HG03045 (cell line): ENCODE results near the gene ABCB4.

ENCODE experiments used
- ATAC-seq: cut with Tn5 transposase; IDR thresholded peaks from one replicate; pipeline ENCODE4 v1.9.1; 2021; ENCODE audit warnings: mild to moderate bottlenecking, moderate library complexity; ENCODE audit not compliant: unreplicated experiment

The ABCB4 gene

DNA sequence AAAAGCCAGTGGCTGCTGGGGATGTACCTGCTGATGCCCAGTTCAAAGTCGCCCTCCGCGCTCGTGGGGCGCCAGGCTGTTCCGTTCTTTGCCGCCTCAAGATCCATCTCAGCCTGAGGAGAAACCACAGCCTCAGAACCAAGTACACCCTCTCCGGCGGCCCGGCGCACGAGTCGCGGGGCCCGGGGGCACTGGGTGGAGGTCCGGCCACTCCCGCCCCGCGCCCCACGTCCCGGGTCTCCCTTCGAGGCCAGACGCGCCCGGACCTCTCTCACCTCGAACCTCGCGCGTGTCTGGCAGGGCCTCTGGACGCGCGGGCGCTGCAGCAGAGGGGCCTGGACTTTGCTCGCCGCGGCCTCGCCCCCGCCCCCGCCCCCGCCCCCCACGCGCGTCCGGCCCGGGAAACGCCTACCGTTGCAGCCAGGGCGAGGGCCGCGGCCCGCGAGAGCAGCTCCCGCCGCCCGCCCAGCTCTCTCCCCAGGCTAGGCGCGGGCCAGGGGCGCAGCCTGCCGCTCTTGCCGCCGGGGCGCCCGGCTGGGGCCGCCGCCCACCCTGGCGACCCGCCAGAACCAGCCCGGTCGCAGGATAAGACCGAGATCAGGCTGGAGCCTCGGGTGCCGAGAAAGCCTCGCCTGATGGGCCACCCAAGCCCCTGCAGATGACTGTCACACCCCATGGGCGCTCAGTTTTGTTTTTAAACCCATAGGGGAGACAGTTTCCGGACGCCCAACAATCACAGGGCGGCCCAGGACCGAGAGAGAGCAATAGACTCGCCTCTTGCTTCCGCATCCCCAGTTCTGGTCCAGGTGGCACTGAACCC, at the start of gene ABCB4:
Gene ABCB4 (minus strand): TSS at position 322 of the 820 bp plus-strand sequence. CDS start 215 bp downstream, at position 107.
- ATAC-seq, result peak; percentile 36

DNA sequence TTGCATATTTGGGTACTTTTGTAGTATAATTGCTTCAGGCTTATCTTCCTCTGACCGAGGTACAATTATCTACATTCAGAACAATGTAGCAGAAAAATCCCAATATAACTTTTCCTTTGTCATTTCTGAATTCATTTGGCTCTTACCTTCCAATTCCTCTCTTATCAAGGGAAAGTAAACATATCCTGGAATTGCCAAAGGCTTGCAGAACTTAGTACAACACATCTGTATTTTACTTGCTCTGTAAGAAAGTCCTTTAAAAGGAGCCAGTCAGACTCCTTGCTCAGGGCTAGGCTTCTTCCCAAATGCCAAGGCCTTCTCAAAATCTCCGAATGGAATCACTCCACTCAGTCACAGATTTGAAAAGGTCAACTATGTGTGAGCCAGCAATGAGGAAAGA, 43.3 kb upstream of the ABCB4 start:
- ATAC-seq, result no peak

DNA sequence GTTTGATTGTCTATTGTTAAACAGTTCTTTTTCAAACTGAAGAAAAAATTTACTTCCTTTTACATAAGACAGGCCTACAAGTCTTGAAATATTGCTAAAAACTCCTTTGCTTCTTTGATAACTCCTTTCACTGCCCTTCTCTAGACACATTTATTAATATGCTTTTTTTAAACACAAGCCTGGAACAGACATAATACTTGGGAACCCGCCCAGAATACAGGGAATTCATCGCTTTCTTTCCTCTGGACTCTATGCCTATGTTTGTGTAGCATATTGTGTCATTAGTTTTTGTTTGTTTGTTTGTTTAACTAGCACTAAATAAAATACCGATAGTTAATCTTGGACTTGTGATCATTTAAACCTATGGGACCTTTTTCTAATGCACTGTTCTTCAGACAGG, 42.4 kb upstream of the ABCB4 start:
- ATAC-seq, result no peak

DNA sequence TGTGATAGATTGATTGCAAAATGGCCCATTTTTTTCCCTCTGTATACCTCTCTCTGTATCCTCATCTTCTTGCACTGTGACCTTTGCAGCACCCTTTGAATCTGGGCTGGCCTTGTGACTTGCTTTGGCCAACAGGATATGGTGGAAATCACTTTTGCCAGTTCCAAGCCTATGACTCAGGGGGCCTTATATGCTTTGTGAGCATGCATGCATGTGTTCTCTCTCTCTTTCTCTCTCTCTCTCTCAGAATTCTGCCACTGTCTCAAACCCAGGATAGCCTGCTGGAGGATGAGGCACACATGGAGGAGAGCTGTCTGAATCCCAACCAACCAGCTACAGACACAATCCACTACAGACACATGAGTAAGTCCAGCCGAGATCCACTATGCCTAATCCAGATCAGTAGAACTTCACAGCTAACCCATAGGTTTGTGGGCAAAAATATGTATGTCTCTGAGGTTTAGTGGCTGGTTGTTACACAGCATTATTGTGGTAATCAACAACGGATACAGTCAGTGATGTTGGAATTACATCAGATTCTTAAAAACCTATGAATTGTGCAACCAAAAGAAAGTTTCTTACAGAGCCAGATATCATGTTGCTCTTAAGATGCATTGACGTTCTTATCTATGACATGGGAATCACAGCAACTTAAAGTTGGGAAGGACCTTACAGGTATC, 41.8 kb upstream of the ABCB4 start:
- ATAC-seq, result no peak

DNA sequence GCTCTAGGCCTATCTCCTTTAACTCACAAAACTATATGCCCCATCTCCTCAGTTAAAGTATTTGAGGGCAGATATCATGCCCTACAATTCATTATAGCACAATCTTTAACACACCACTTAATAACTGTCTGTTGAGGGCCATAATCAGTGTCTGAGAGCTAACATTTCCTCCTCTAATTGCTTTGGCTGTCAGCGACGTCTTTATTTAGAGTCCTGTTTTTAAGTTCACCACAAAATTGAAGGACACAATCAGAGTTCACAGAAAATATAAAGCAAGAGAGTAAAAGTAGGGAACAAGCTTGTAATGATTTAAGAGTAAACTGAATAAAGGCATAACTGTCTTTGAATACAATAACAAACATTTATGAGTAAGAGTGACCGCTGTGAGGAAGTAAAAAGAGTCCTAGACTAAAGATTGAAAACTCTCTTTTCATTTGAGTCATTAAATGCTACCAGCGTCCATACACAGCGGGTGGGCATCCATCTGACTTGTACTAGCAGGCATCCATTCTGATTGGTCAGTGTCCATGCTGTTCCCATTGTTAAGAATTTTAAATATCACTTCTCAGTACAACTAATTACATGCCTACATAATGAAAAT, 38.4 kb upstream of the ABCB4 start:
- ATAC-seq, result no peak

DNA sequence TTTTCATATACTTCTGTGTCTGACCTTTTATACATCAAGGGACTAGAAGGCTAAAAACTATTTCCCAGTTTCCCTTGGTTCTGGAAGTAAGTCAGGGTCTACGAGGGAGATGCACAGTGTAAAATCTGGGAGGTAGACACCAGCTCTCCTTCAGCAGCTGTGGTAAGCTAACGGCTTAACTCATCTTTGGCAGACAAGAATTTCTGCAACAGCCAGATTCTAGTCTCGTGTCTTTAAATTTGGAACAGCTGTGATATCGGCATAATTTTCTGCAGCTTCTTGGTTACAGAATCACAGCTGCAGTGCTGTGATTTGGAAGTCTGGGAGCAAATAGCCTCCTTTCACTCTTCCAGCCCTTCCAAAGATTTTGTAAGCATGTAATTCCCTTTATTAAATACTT, 37.4 kb upstream of the ABCB4 start:
- no peak for ATAC-seq

DNA sequence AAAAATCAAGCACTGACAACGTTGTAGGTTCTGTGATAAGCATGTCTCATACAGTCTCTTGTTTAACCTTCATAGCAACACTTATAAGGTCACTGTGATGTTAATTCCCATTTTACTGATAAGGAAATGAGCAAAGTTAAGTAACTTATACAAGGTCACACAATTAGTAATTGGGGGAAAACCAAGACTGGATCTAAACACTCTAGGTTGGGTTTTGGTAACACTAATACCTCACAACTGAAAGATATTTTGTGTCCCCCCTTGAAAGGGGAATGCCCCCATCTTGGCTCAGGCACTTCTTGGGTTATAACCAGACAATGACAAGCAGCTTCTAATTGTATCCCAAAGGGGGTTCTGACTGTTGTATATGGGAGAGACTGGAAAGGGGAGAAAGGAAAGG, 36.0 kb upstream of the ABCB4 start:
- no peak for ATAC-seq

DNA sequence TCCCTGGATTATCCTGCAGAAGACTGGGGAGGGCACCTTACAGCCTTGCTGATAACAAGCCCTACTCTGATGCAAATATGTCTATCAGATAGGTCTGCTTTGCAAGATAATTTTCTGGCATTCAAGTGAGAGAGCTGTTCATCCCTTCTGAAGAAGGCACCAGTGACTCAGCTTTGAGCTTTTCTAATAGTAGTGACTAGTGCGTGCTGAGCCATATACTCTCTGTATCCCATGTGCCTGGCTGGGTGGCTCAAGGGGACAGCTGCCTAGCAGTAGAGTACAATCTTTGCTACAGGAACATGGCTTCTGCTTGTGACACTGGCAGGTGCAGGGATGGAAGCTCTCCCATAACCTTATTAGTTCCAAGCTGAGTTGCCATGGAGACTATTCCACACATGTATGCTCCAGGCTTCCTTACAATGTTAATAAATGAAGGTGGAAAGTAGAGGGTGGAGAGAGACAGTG, 35.0 kb upstream of the ABCB4 start:
- no peak for ATAC-seq

DNA sequence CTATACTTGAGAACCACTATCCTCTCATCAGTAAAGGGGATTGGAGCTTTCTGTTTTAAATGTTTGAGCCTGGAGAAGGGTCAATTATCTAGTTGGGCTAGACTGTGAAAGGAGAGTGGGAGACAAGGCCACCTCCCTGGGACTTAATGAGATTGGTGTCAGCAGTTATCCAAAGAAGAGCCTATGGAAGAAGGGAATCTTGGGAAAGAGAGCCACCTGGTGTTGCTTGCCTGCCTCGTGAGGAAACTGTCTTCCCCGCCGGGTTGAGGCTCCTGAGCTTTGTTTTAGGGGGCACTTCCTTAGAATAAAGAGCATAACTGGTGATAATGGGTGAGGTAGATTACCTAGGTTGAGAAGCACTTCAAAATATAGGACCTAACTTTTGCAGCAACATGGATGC, 32.0 kb upstream of the ABCB4 start:
- no peak for ATAC-seq

DNA sequence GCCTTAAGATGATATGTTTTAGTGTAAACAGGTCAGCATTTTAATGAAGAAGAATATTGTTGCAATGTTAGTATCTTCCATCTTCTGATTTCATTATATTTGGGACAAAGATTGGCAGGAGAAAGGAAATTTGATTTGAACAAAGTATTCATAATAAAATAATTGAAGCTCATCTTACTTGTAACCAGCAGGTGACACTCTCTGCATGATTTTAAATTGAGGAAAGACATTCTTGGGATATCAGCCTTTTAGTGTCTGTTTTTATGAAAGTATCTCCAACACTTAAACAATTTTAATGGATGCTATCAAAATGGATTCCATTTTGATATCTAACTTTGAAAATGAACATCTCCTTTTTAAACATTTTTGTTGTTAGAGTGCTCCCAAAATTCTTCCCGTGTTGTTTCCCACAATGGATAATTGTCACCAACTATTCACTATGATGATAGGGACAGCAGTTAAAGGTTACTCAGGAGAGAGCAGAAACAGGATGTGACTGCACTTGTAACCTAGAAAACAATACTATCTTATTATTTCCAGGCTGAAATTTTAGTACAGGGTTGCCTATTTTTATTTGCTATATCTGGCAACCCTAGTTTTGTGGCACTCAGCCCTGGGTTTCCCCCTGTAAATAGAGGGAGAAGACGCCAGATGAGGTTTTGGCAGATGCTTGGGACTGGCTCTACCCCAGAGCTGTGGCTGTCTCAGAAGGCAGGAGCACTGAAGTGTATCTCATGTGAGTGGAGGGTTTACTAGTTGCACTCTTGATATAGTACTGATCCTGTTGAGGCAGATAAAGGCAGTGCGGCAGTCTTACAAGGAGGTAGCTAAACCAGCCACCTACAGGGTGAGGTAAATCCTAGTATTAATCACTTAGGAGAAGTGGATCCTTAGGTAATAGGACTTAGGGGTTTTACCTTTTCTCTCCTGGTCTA, 31.0 kb upstream of the ABCB4 start:
- no peak for ATAC-seq

DNA sequence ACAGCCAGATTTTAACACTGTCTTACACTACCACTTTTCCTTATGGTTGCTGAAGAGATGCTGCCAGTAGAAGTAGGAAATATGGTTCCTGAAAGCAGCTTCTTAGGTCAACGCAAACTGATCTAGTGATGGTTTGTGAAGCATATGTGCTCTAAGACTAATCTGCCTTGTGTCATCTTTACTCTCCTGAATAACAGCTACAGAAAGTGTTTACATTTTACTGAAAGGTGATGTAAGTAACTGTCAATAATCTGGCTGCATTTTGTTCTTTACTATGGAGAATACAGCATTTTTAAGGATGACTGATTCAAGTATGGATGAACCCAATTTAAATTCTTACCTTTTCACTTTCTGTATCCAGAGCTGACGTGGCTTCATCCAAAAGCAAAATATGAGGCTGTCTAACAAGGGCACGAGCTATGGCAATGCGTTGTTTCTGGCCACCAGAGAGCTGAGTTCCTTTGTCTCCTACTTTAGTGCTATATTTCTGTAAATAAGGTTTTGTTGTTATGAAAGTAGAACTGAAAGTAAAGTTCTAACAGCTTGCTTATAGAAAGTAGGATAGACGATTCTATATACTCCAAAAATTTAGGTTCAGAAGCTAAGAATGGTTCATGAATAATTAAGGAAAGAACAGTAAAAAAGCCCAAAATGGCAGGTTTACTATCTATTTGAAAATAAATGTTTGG, 30.2 kb upstream of the ABCB4 start:
- ATAC-seq, result peak; percentile 61

DNA sequence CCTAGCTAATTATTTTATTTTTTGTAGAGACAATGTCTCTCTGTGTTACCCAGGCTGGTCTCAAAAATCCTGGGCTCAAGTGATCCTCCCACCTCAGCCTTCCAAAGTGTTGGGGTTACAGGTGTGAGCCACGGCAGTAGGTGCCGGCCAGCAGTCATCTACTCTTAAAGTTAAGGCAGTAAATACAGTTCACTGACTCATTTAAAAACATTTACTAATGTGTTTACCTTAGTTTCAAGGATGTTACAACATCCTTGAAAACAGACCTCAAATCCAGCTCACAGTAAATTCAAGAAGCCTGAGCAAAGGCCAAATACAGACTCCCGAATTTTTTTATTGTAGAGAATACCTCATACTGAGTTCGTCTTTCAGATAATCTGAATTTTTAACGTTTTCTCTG, 29.6 kb upstream of the ABCB4 start:
- ATAC-seq, result no peak

DNA sequence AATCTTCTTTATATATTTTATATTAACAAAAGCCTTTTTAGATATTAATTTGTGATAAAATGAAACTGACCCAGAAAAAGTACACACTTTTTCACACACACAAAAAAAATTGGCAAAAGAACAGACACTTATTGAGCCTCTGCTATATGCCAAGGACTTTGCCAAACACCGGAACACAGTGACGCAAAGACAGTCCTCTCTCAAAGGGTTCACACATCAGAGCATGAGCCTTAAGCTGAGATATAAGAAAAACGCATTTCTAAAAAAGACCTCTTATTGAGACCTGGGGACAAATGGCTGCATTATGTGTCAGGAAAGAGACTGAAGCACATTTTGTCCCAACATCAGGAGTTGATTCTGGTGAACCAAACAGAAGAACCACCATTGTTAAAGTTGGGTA, 24.0 kb upstream of the ABCB4 start:
- no peak for ATAC-seq

DNA sequence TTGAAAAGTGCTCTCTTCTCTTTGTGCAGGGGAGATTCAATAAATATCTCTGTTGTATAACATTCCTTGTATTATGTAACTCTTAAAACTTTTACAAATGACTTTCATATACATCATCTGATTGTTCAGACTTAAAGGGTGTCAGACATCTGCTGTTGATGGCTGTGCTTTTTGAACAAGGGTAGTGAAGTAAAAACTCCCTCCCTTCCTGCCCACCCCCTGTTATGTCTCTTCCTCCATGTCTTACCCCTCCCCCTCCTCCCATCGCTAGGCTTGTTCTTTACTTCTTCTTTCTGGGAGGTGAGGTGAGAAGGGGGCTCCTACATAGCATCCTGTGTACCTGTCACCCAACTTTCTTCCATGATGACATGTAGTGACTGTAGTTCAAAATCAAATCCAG, 23.4 kb upstream of the ABCB4 start:
- no peak for ATAC-seq

DNA sequence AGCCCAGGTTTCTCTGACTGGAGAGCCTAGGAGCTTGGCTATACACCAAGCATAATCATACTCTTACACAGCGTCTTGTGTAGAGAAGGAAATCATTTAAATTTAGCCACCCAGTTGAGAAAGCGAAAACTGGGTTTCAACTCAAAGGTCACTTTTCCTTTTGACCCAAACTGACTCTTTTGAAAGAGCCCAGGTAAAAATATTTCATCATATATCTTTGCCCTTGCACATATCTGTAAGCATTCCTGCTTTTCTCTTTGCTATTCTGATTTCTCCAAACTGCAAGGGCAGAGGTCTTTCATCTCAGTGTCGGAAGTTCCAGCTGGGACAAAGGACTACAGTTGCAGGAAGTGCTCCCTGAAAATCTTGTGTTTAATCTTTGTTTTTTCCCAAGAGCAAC, 22.0 kb upstream of the ABCB4 start:
- no peak for ATAC-seq

DNA sequence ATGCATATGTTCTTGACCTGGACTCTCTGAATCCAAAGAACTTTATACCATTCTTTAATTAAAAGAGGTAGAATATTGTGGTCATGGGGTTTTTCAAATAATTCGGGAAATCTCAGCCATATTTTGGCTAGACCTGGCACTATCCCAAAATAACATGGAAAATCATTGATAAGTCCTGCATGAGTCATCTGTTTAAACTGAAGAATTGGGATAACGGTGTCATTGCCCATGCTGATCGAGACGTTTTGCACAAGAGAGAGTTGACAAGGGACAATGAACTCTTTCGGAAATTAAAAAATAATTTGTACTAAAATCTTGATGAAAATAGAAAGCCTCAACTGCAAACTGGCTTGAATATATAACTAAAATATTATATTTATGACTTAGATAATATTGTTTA, 19.9 kb upstream of the ABCB4 start:
- no peak for ATAC-seq

DNA sequence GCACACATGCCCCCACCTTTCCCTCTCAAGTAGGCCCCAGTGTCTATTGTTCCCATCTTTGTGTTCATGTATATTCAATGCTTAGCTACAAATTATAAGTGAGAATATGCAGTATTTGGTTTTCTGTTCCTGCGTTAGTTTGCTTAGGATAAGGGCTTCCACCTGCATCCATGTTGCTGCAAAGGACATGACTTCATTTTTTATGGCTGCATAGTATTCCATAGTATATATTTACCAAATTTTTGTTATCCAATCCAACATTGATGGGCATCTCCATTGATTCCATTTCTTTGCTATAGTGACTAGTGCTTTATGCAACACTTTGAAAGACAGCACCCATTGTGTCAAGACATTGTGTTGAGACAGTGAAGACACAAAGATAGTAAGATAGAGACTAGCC, 19.0 kb upstream of the ABCB4 start:
- ATAC-seq, result no peak

DNA sequence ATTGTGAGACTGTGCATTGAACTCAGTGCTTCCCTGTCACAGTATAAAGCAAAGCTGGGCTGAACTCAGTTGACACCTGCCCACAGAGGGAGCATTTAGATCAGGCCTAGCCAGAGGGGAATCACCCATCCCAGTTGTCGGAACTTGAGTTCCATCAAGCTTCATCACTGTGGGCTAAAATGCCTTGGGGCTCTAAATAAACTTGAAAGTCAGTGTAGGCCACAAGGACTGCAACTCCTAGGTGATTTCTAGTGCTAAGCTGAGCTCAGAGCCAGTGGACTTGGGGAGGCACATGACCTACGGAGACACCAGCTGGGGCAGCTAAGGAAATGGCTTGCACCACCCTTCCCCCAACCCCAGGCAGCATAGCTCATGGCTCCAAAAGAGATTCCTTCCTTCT, 7.7 kb upstream of the ABCB4 start:
- ATAC-seq, result no peak

DNA sequence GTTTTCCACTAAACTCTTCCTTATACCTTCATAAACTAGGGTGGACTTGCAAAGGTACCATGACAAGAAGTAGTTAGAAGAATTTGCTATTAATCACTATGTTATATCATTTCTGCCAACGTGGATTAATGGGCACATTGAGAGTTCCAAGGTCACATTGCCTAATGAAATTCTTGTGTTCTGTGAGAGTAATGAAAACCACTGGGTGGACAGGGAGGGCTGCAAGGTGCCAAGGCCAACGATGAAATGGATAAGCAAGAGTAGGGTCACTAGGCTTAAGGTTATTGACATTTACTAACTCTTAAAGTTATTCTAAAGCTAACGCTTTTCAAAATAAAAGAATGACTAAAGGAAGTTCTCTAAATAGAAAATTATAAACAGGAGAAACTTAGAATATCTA, 6.6 kb upstream of the ABCB4 start:
- no peak for ATAC-seq

DNA sequence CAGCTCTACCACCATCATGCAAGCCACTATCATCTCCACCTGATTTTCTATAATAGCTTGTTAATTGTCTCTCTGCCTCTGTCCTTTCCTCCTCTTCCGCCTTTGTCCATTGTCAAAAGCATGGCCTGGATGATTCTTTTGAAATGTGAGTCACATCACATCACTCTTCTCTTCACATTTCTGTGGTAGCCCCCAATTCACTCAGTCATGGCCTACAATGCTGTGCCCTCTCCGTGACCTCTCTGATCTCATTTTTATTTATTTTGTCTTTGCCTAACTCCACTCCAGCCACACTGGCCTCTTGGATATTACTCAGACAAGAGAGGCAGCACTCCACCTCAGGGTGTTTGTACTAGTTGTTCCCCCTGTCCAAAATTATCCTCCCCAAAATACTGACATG, 4.9 kb upstream of the ABCB4 start:
- ATAC-seq, result no peak
